ENCODE results near the gene RNGTT.

DNA sequence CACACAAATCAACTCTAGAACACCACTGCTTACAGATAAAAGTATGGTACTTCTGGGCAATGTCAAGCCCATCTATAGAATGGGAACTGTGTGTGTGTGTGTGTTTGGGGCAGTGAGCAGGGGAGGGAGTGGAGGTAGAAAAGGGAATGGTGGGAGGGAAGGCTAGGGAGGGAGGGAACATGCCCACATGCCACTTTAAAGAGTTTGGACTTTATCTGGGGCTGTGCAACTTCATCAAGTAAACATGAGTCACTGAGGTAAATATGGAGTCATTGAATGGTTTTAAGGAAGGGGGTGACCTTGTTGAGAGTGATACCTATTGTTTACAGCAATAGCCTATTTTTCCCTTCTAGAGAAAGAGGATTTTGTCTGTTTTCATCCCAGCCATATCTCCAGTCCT, 22.5 kb upstream of the RNGTT start:
- TF ChIP-seq POLR2A (IDR thresholded peaks at IDR 0.05; ENCODE audit: low read depth, low read length), result no peak
- TF ChIP-seq TAF1 (IDR thresholded peaks at IDR 0.05; ENCODE audit: low read depth, low read length), result no peak
- TF ChIP-seq POLR2AphosphoS5 (IDR thresholded peaks at IDR 0.05; ENCODE audit: low read depth, low read length), result no peak
- no peak for TF ChIP-seq SPI1 (IDR thresholded peaks at IDR 0.05; ENCODE audit: low read depth, low read length)
- TF ChIP-seq PAX5 (IDR thresholded peaks at IDR 0.05; ENCODE audit: insufficient read depth, low read length, severe bottlenecking), result no peak

Data from GM12891 (cell line).